ENCODE data around the gene ZNF799. TPM values are rescaled to one million over a fixed set of nuclear protein-coding genes. Genes with fewer than 3 reads are reported as not detected.
"Not testable (repeated sequence)": the region's sequence is repeated elsewhere in the genome, so short reads cannot be mapped to it uniquely, and the experiment has no call there.

The ZNF799 gene
- total and polyA plus RNA-seq, 4 donors: 5.5 to 10.0 (median 8.0) TPM

- not testable (repeated sequence) for H3K36me3 ChIP-seq (ENCODE audit: control insufficient read depth, insufficient read depth, low read length); DNase-seq (ENCODE audit: low read depth in 4 of 6, low spot score in 6 of 6)
- 100% methylated on average over 1 of the region's 5 CpGs for WGBS (ENCODE audit: insufficient coverage)
Measured at GRCh38 chr19:12417273-12417672, 16.2 kb upstream of the ZNF799 start.

GRCh38 chr19:12411893-12412292 is 10.8 kb upstream of the ZNF799 start:
- no peak overlapping the region for H3K4me3 ChIP-seq (ENCODE audit: low read depth, low read length)
- H3K27me3 ChIP-seq (ENCODE audit: control insufficient read depth, insufficient read depth, low read length): no peaks in the 10 kb centered on the region
- H3K36me3 ChIP-seq (ENCODE audit: control insufficient read depth, insufficient read depth, low read length): peaks cover 6% of the 10 kb centered on the region
- H3K4me1 ChIP-seq (ENCODE audit: control insufficient read depth, insufficient read depth, low read length): no peaks in the 10 kb centered on the region
- 100% methylated on average over 2 of the region's 2 CpGs for WGBS (ENCODE audit: insufficient coverage)
- H3K27ac ChIP-seq (ENCODE audit: low read depth, low read length): no peak overlapping the region
- H3K9me3 ChIP-seq (ENCODE audit: control insufficient read depth, insufficient read depth, low read length): no peaks in the 10 kb centered on the region
- DNase-seq (ENCODE audit: low read depth in 4 of 6, low spot score in 6 of 6): no peak

More at GRCh38 chr19:12417273-12417672, 16.2 kb upstream of the ZNF799 start:
- H3K4me1 ChIP-seq (ENCODE audit: control insufficient read depth, insufficient read depth, low read length); H3K4me3 ChIP-seq (ENCODE audit: low read depth, low read length); H3K27me3 ChIP-seq (ENCODE audit: control insufficient read depth, insufficient read depth, low read length); H3K9me3 ChIP-seq (ENCODE audit: control insufficient read depth, insufficient read depth, low read length); H3K27ac ChIP-seq (ENCODE audit: low read depth, low read length): not testable (repeated sequence)

- WGBS (ENCODE audit: insufficient coverage): 1% methylated on average over 14 of the region's 23 CpGs
Measured at GRCh38 chr19:12399901-12400632, 1.0 kb downstream of the ZNF799 start.

GRCh38 chr19:12391148-12391547 is 9.9 kb downstream of the ZNF799 start:
- H3K4me1 ChIP-seq (ENCODE audit: control insufficient read depth, insufficient read depth, low read length); DNase-seq (ENCODE audit: low read depth in 4 of 6, low spot score in 6 of 6); H3K4me3 ChIP-seq (ENCODE audit: low read depth, low read length); H3K9me3 ChIP-seq (ENCODE audit: control insufficient read depth, insufficient read depth, low read length); H3K27ac ChIP-seq (ENCODE audit: low read depth, low read length); H3K27me3 ChIP-seq (ENCODE audit: control insufficient read depth, insufficient read depth, low read length); H3K36me3 ChIP-seq (ENCODE audit: control insufficient read depth, insufficient read depth, low read length): not testable (repeated sequence)
- WGBS (ENCODE audit: insufficient coverage): 97% methylated on average over 3 of the region's 6 CpGs

More at GRCh38 chr19:12399901-12400632, 1.0 kb downstream of the ZNF799 start:
- peaks cover 14% of the 10 kb centered on the region for H3K4me1 ChIP-seq (ENCODE audit: control insufficient read depth, insufficient read depth, low read length)
- H3K27ac ChIP-seq (ENCODE audit: low read depth, low read length): peak overlapping the region; percentile 84
- peak in 5 of 6 donors; percentile 1 to 13 (median 5) for DNase-seq (ENCODE audit: low read depth in 4 of 6, low spot score in 6 of 6)
- peak overlapping the region; percentile 89 for H3K4me3 ChIP-seq (ENCODE audit: low read depth, low read length)
- H3K27me3 ChIP-seq (ENCODE audit: control insufficient read depth, insufficient read depth, low read length); H3K9me3 ChIP-seq (ENCODE audit: control insufficient read depth, insufficient read depth, low read length); H3K36me3 ChIP-seq (ENCODE audit: control insufficient read depth, insufficient read depth, low read length): not testable (repeated sequence)

GRCh38 chr19:12386365-12386764 is 14.7 kb downstream of the ZNF799 start:
- not testable (repeated sequence) for H3K36me3 ChIP-seq (ENCODE audit: control insufficient read depth, insufficient read depth, low read length); DNase-seq (ENCODE audit: low read depth in 4 of 6, low spot score in 6 of 6); H3K9me3 ChIP-seq (ENCODE audit: control insufficient read depth, insufficient read depth, low read length); H3K27me3 ChIP-seq (ENCODE audit: control insufficient read depth, insufficient read depth, low read length); H3K4me1 ChIP-seq (ENCODE audit: control insufficient read depth, insufficient read depth, low read length); H3K4me3 ChIP-seq (ENCODE audit: low read depth, low read length); H3K27ac ChIP-seq (ENCODE audit: low read depth, low read length)
- WGBS (ENCODE audit: insufficient coverage): no CpG with 5 or more reads among the region's 2 CpGs

GRCh38 chr19:12380444-12380737 is 20.7 kb downstream of the ZNF799 start:
- Histone ChIP-seq H3K9me3 (ENCODE audit: control insufficient read depth, insufficient read depth, low read length) (peaks cover 1% of the 10 kb centered on the region), H3K27ac (ENCODE audit: low read depth, low read length) (no peak overlapping the region), H3K4me1 (ENCODE audit: control insufficient read depth, insufficient read depth, low read length) (no peaks in the 10 kb centered on the region)

GRCh38 chr19:12379732-12380443 is 21.2 kb downstream of the ZNF799 start:
- H3K4me1 ChIP-seq (ENCODE audit: control insufficient read depth, insufficient read depth, low read length): no peaks in the 10 kb centered on the region
- H3K27me3 ChIP-seq (ENCODE audit: control insufficient read depth, insufficient read depth, low read length): no peaks in the 10 kb centered on the region
- no peak overlapping the region for H3K27ac ChIP-seq (ENCODE audit: low read depth, low read length)
- H3K9me3 ChIP-seq (ENCODE audit: control insufficient read depth, insufficient read depth, low read length): peaks cover 1% of the 10 kb centered on the region
- H3K4me3 ChIP-seq (ENCODE audit: low read depth, low read length): no peak overlapping the region
- H3K36me3 ChIP-seq (ENCODE audit: control insufficient read depth, insufficient read depth, low read length): peaks cover 2% of the 10 kb centered on the region
- no peak for DNase-seq (ENCODE audit: low read depth in 4 of 6, low spot score in 6 of 6)
- WGBS (ENCODE audit: insufficient coverage): no CpG with 5 or more reads among the region's 5 CpGs

More at GRCh38 chr19:12380444-12380737, 20.7 kb downstream of the ZNF799 start:
- no peak for DNase-seq (ENCODE audit: low read depth in 4 of 6, low spot score in 6 of 6)
- Histone ChIP-seq H3K4me3 (ENCODE audit: low read depth, low read length) (no peak overlapping the region), H3K27me3 (ENCODE audit: control insufficient read depth, insufficient read depth, low read length) (no peaks in the 10 kb centered on the region), H3K36me3 (ENCODE audit: control insufficient read depth, insufficient read depth, low read length) (peaks cover 2% of the 10 kb centered on the region)
- WGBS (ENCODE audit: insufficient coverage): 80% methylated on average over 1 of the region's 2 CpGs

GRCh38 chr19:12374026-12374425 is 27.0 kb downstream of the ZNF799 start:
- no CpG with 5 or more reads among the region's 1 CpG for WGBS (ENCODE audit: insufficient coverage)
- Histone ChIP-seq H3K4me1 (ENCODE audit: control insufficient read depth, insufficient read depth, low read length) (no peaks in the 10 kb centered on the region), H3K27ac (ENCODE audit: low read depth, low read length) (no peak overlapping the region), H3K27me3 (ENCODE audit: control insufficient read depth, insufficient read depth, low read length) (no peaks in the 10 kb centered on the region), H3K9me3 (ENCODE audit: control insufficient read depth, insufficient read depth, low read length) (no peaks in the 10 kb centered on the region), H3K4me3 (ENCODE audit: low read depth, low read length) (no peak overlapping the region), H3K36me3 (ENCODE audit: control insufficient read depth, insufficient read depth, low read length) (no peaks in the 10 kb centered on the region)
- DNase-seq (ENCODE audit: low read depth in 4 of 6, low spot score in 6 of 6): no peak

- under 1% methylated on average over 46 of the region's 51 CpGs for WGBS (ENCODE audit: insufficient coverage)
- Histone ChIP-seq H3K27ac (ENCODE audit: low read depth, low read length) (peak within 1 kb of the TSS; percentile 96), H3K9me3 (ENCODE audit: control insufficient read depth, insufficient read depth, low read length) (no peaks in the 10 kb centered on the region), H3K4me3 (ENCODE audit: low read depth, low read length) (peak within 1 kb of the TSS; percentile 84), H3K36me3 (ENCODE audit: control insufficient read depth, insufficient read depth, low read length) (peaks cover 3% of the 10 kb centered on the region), H3K27me3 (ENCODE audit: control insufficient read depth, insufficient read depth, low read length) (no peaks in the 10 kb centered on the region), H3K4me1 (ENCODE audit: control insufficient read depth, insufficient read depth, low read length) (peaks cover 20% of the 10 kb centered on the region)
- DNase-seq (ENCODE audit: low read depth in 4 of 6, low spot score in 6 of 6): peak; percentile 95 to 99 (median 97)
Measured at GRCh38 chr19:12365236-12366162, 35.6 kb downstream of the ZNF799 start, which contains the start of gene ZNF442. ZNF442 (minus strand) TSS chr19:12365683; CDS start chr19:12363631, 2,052 bp downstream.
